Sigmoid colon (tissue), 4 donors: Measurements from ENCODE around the gene SAMD4A.
A peak's percentile ranks its signal among the peaks of the same experiment; 100 is the strongest.

Source experiments
- POLR2A ChIP-seq, 2 donors: fragments of 450-650 bp; IDR thresholded peaks; one replicate each; pipeline ENCODE4 v1.6.1; 2016; ENCODE audit warnings: antibody characterized with exemption in 2 of 2, mild to moderate bottlenecking in 2 of 2, moderate library complexity in 2 of 2
- POLR2AphosphoS5 ChIP-seq, 4 donors: sonication (generic); formaldehyde crosslinking; IDR thresholded peaks; one replicate each; pipeline ENCODE4 v1.6.1; 2017; ENCODE audit warnings: antibody characterized with exemption in 4 of 4
- TF ChIP-seq, protein P1 (sequence below), 4 experiments: fragments of 450-650 bp in 3 of 4; fragments of 200-600 bp in 1 of 4; IDR thresholded peaks; one replicate each; pipeline ENCODE4 v1.5.1; 2016 to 2019; ENCODE audit warnings: antibody characterized with exemption in 4 of 4, mild to moderate bottlenecking in 3 of 4, moderate library complexity in 2 of 4

DNA sequence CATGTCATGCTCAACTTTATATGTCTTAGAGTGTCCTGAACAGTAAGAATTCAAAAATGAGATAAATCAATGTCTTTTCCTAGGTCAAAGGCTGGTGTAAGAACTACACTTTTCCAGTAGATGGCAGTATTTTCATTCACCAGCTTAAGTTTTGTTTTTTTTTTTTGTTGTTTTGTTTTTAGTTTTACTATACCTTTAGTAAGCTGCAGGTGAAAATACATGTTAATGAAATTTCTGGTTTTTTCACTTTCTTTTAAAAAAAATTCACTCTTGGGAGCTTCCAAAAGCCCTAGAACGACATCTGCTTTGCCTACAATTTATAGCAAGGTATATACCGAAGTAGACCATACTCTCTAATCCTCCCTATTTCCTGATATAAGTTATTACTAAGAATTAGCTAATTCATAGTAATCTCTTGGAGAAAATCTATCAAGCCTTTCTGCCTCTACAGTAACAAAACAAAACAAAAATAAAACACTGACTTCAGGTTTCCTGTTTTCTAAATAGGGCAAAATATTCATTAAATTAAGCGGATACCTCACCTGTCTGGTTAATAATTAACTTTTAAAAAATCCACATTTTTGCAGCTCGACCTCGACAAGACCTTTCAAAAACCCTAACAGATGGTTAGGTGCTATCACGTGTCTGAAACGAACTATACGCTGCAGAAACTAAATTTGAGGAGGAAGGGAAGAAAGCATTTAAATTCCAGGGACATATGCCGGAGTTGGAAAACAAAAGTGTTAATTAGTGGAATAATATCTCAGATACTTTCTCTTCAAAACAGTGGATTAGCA lies 2.7 kb upstream of the SAMD4A start:
- TF ChIP-seq, protein P1, sequence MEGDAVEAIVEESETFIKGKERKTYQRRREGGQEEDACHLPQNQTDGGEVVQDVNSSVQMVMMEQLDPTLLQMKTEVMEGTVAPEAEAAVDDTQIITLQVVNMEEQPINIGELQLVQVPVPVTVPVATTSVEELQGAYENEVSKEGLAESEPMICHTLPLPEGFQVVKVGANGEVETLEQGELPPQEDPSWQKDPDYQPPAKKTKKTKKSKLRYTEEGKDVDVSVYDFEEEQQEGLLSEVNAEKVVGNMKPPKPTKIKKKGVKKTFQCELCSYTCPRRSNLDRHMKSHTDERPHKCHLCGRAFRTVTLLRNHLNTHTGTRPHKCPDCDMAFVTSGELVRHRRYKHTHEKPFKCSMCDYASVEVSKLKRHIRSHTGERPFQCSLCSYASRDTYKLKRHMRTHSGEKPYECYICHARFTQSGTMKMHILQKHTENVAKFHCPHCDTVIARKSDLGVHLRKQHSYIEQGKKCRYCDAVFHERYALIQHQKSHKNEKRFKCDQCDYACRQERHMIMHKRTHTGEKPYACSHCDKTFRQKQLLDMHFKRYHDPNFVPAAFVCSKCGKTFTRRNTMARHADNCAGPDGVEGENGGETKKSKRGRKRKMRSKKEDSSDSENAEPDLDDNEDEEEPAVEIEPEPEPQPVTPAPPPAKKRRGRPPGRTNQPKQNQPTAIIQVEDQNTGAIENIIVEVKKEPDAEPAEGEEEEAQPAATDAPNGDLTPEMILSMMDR (IDR thresholded peaks at IDR 0.05) = peak; percentile 65 to 78 (median 76)
- TF ChIP-seq POLR2A (IDR thresholded peaks at IDR 0.05) (no peak), POLR2AphosphoS5 (IDR thresholded peaks at IDR 0.05) (no peak)
